ENCODE results near the gene RBMS1. TPM values are rescaled to one million over a fixed set of nuclear protein-coding genes. Genes with fewer than 3 reads are reported as not detected.

The RBMS1 gene
- total and polyA plus RNA-seq, 4 experiments from 2014 or later = 101 to 131 (median 112) TPM

GRCh38 chr2:160246356-160246755 lies 247.3 kb downstream of the RBMS1 start:
- intact Hi-C loops (cut with micrococcal nuclease) = no loop called here
- H3K27me3 Mint-ChIP-seq = no peaks in the 10 kb centered on the region
- H3K4me3 Mint-ChIP-seq = no peak overlapping the region
- DNase-seq = no peak
- Histone ChIP-seq H3K4me1 (ENCODE audit: insufficient read depth, low read length) (no peaks in the 10 kb centered on the region), H3K27ac (ENCODE audit: low read depth, low read length) (no peak overlapping the region), H3K27me3 (ENCODE audit: insufficient read depth, low read length) (no peaks in the 10 kb centered on the region), H3K4me3 (ENCODE audit: low read length in 2 of 2) (no peak overlapping the region), H3K9me3 (ENCODE audit: control insufficient read depth in 1 of 2, low read length in 2 of 2) (no peaks in the 10 kb centered on the region), H3K36me3 (ENCODE audit: insufficient read depth, low read length) (no peaks in the 10 kb centered on the region)
- H3K36me3 Mint-ChIP-seq = no peaks in the 10 kb centered on the region
- no peaks in the 10 kb centered on the region for H3K4me1 Mint-ChIP-seq
- ChIA-PET CTCF (ENCODE audit: partially characterized antibody) (interaction anchor here (0.8 to 13.0 kb wide), 3 partner anchors 17 to 746 kb away, joined by 3 to 182 read pairs (median 4); no protein-coding TSS in a partner anchor), POLR2A (ENCODE audit: partially characterized antibody) (no interaction called here)
- H3K27ac Mint-ChIP-seq = no peak overlapping the region
- H3K9me3 Mint-ChIP-seq = no peaks in the 10 kb centered on the region

GRCh38 chr2:160245614-160246155 lies 247.9 kb downstream of the RBMS1 start:
- H3K27ac ChIP-seq (ENCODE audit: low read depth, low read length) = no peak overlapping the region
- Mint-ChIP-seq H3K9me3 (no peaks in the 10 kb centered on the region), H3K27ac (no peak overlapping the region), H3K36me3 (no peaks in the 10 kb centered on the region), H3K4me3 (no peak overlapping the region), H3K27me3 (no peaks in the 10 kb centered on the region), H3K4me1 (no peaks in the 10 kb centered on the region)
- no peaks in the 10 kb centered on the region for H3K36me3 ChIP-seq (ENCODE audit: insufficient read depth, low read length)
- intact Hi-C loops (cut with micrococcal nuclease) = no loop called here
- no peak overlapping the region for H3K4me3 ChIP-seq (ENCODE audit: low read length in 2 of 2)
- no peaks in the 10 kb centered on the region for H3K27me3 ChIP-seq (ENCODE audit: insufficient read depth, low read length)
- no peak for DNase-seq
- CTCF ChIA-PET (ENCODE audit: partially characterized antibody) = interaction anchor here (0.8 to 13.0 kb wide), 3 partner anchors 18 to 747 kb away, joined by 3 to 182 read pairs (median 4); no protein-coding TSS in a partner anchor
- no peaks in the 10 kb centered on the region for H3K4me1 ChIP-seq (ENCODE audit: insufficient read depth, low read length)
- no peaks in the 10 kb centered on the region for H3K9me3 ChIP-seq (ENCODE audit: control insufficient read depth in 1 of 2, low read length in 2 of 2)
- POLR2A ChIA-PET (ENCODE audit: partially characterized antibody) = no interaction called here

GRCh38 chr2:160242893-160243564 lies 250.6 kb downstream of the RBMS1 start:
- no peaks in the 10 kb centered on the region for H3K27me3 Mint-ChIP-seq
- CTCF ChIA-PET (ENCODE audit: partially characterized antibody) = interaction anchor here (1.1 kb wide), 1 partner anchor 9 kb away, joined by 3 read pairs; no protein-coding TSS in a partner anchor

GRCh38 chr2:160241251-160242137 lies 252.1 kb downstream of the RBMS1 start:
- Mint-ChIP-seq H3K9me3 (no peaks in the 10 kb centered on the region), H3K27ac (peak overlapping the region in 1 of 7 donors; percentile 31), H3K27me3 (no peaks in the 10 kb centered on the region), H3K36me3 (no peaks in the 10 kb centered on the region), H3K4me3 (no peak overlapping the region), H3K4me1 (no peaks in the 10 kb centered on the region)
- Histone ChIP-seq H3K36me3 (ENCODE audit: insufficient read depth, low read length) (no peaks in the 10 kb centered on the region), H3K4me1 (ENCODE audit: insufficient read depth, low read length) (no peaks in the 10 kb centered on the region), H3K27me3 (ENCODE audit: insufficient read depth, low read length) (no peaks in the 10 kb centered on the region), H3K27ac (ENCODE audit: low read depth, low read length) (no peak overlapping the region), H3K9me3 (ENCODE audit: control insufficient read depth in 1 of 2, low read length in 2 of 2) (no peaks in the 10 kb centered on the region), H3K4me3 (ENCODE audit: low read length in 2 of 2) (no peak overlapping the region)
- no peak for DNase-seq
- POLR2A ChIA-PET (ENCODE audit: partially characterized antibody) = no interaction called here
- CTCF ChIA-PET (ENCODE audit: partially characterized antibody) = interaction anchor here (0.8 to 1.3 kb wide), 4 partner anchors 8 to 188 kb away, joined by 3 to 4 read pairs (median 4); no protein-coding TSS in a partner anchor
- intact Hi-C loops (cut with micrococcal nuclease) = no loop called here

More at GRCh38 chr2:160242893-160243564, 250.6 kb downstream of the RBMS1 start:
- Histone ChIP-seq H3K36me3 (ENCODE audit: insufficient read depth, low read length) (no peaks in the 10 kb centered on the region), H3K4me3 (ENCODE audit: low read length in 2 of 2) (no peak overlapping the region), H3K9me3 (ENCODE audit: control insufficient read depth in 1 of 2, low read length in 2 of 2) (no peaks in the 10 kb centered on the region), H3K4me1 (ENCODE audit: insufficient read depth, low read length) (no peaks in the 10 kb centered on the region), H3K27me3 (ENCODE audit: insufficient read depth, low read length) (no peaks in the 10 kb centered on the region), H3K27ac (ENCODE audit: low read depth, low read length) (no peak overlapping the region)
- no peak for DNase-seq
- Mint-ChIP-seq H3K36me3 (no peaks in the 10 kb centered on the region), H3K27ac (no peak overlapping the region), H3K9me3 (no peaks in the 10 kb centered on the region), H3K4me3 (no peak overlapping the region), H3K4me1 (no peaks in the 10 kb centered on the region)
- POLR2A ChIA-PET (ENCODE audit: partially characterized antibody) = no interaction called here
- intact Hi-C loops (cut with micrococcal nuclease) = no loop called here

GRCh38 chr2:160239436-160239835 lies 254.2 kb downstream of the RBMS1 start:
- no peaks in the 10 kb centered on the region for H3K4me1 Mint-ChIP-seq
- no peaks in the 10 kb centered on the region for H3K4me1 ChIP-seq (ENCODE audit: insufficient read depth, low read length)
- H3K4me3 Mint-ChIP-seq = no peak overlapping the region
- no peaks in the 10 kb centered on the region for H3K27me3 Mint-ChIP-seq
- H3K27me3 ChIP-seq (ENCODE audit: insufficient read depth, low read length) = no peaks in the 10 kb centered on the region
- ChIA-PET CTCF (ENCODE audit: partially characterized antibody) (interaction anchor here (1.1 kb wide), 1 partner anchor 730 kb away, joined by 3 read pairs; no protein-coding TSS in a partner anchor), POLR2A (ENCODE audit: partially characterized antibody) (no interaction called here)
- no peaks in the 10 kb centered on the region for H3K36me3 Mint-ChIP-seq
- H3K36me3 ChIP-seq (ENCODE audit: insufficient read depth, low read length) = no peaks in the 10 kb centered on the region
- H3K27ac ChIP-seq (ENCODE audit: low read depth, low read length) = no peak overlapping the region
- intact Hi-C loops (cut with micrococcal nuclease) = no loop called here
- no peaks in the 10 kb centered on the region for H3K9me3 Mint-ChIP-seq
- H3K27ac Mint-ChIP-seq = no peak overlapping the region
- DNase-seq = no peak
- no peak overlapping the region for H3K4me3 ChIP-seq (ENCODE audit: low read length in 2 of 2)
- H3K9me3 ChIP-seq (ENCODE audit: control insufficient read depth in 1 of 2, low read length in 2 of 2) = no peaks in the 10 kb centered on the region

GRCh38 chr2:160238392-160238791 lies 255.2 kb downstream of the RBMS1 start:
- Histone ChIP-seq H3K27me3 (ENCODE audit: insufficient read depth, low read length) (no peaks in the 10 kb centered on the region), H3K36me3 (ENCODE audit: insufficient read depth, low read length) (no peaks in the 10 kb centered on the region), H3K9me3 (ENCODE audit: control insufficient read depth in 1 of 2, low read length in 2 of 2) (no peaks in the 10 kb centered on the region), H3K4me1 (ENCODE audit: insufficient read depth, low read length) (no peaks in the 10 kb centered on the region), H3K27ac (ENCODE audit: low read depth, low read length) (no peak overlapping the region), H3K4me3 (ENCODE audit: low read length in 2 of 2) (no peak overlapping the region)
- Mint-ChIP-seq H3K4me1 (no peaks in the 10 kb centered on the region), H3K9me3 (peaks cover 0 to 2% (median 0%) of the 10 kb centered on the region in 8 donors), H3K27me3 (no peaks in the 10 kb centered on the region), H3K4me3 (no peak overlapping the region), H3K36me3 (no peaks in the 10 kb centered on the region), H3K27ac (no peak overlapping the region)
- ChIA-PET POLR2A (ENCODE audit: partially characterized antibody) (no interaction called here), CTCF (ENCODE audit: partially characterized antibody) (interaction anchor here (1.9 kb wide), 1 partner anchor 13 kb away, joined by 8 read pairs; no protein-coding TSS in a partner anchor)
- intact Hi-C loops (cut with micrococcal nuclease) = no loop called here
- no peak for DNase-seq
